Breast epithelium (tissue), 3 donors: Measurements from ENCODE around the gene GPC6.

Experiments
- POLR2AphosphoS5 ChIP-seq, 3 donors: sonication (generic); formaldehyde crosslinking; IDR thresholded peaks; one replicate each; pipeline ENCODE4 v1.6.1; 2017; ENCODE audit warnings: antibody characterized with exemption in 3 of 3
- TF ChIP-seq, protein P1 (sequence below), 3 donors: fragments of 450-650 bp; IDR thresholded peaks; one replicate each; pipeline ENCODE4 v1.5.1; 2016 to 2017; ENCODE audit warnings: antibody characterized with exemption in 3 of 3, mild to moderate bottlenecking in 3 of 3, moderate library complexity in 3 of 3

- TF ChIP-seq, protein P1, sequence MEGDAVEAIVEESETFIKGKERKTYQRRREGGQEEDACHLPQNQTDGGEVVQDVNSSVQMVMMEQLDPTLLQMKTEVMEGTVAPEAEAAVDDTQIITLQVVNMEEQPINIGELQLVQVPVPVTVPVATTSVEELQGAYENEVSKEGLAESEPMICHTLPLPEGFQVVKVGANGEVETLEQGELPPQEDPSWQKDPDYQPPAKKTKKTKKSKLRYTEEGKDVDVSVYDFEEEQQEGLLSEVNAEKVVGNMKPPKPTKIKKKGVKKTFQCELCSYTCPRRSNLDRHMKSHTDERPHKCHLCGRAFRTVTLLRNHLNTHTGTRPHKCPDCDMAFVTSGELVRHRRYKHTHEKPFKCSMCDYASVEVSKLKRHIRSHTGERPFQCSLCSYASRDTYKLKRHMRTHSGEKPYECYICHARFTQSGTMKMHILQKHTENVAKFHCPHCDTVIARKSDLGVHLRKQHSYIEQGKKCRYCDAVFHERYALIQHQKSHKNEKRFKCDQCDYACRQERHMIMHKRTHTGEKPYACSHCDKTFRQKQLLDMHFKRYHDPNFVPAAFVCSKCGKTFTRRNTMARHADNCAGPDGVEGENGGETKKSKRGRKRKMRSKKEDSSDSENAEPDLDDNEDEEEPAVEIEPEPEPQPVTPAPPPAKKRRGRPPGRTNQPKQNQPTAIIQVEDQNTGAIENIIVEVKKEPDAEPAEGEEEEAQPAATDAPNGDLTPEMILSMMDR (IDR thresholded peaks at IDR 0.05) = no peak
- TF ChIP-seq POLR2AphosphoS5 (IDR thresholded peaks at IDR 0.05) = no peak
These were observed 28.2 kb downstream of the GPC6 start for GRCh38 chr13:93254775-93255174.
